ENCODE results near the gene GRHPR.
A peak's percentile ranks its signal among the peaks of the same experiment; 100 is the strongest.
"Not testable (repeated sequence)": the region's sequence is repeated elsewhere in the genome, so short reads cannot be mapped to it uniquely, and the experiment has no call there.

The GRHPR gene

GRCh38 chr9:37415011-37415719 lies 7.3 kb upstream of the GRHPR start:
- H3K36me3 ChIP-seq (ENCODE audit: control insufficient read depth, insufficient read depth, low read length) = no peaks in the 10 kb centered on the region
- peak overlapping the region; percentile 18 for H3K4me3 ChIP-seq (ENCODE audit: low read depth, low read length)
- no peaks in the 10 kb centered on the region for H3K9me3 ChIP-seq (ENCODE audit: control insufficient read depth, insufficient read depth, low read length)
- H3K9ac ChIP-seq (ENCODE audit: low read depth, low read length) = no peak overlapping the region
- H3K27me3 ChIP-seq (ENCODE audit: control insufficient read depth, insufficient read depth, low read length) = no peaks in the 10 kb centered on the region
- peaks cover 3% of the 10 kb centered on the region for H3K4me1 ChIP-seq (ENCODE audit: control insufficient read depth, insufficient read depth, low read length)

GRCh38 chr9:37417252-37417803 lies 5.2 kb upstream of the GRHPR start:
- Histone ChIP-seq H3K27me3 (ENCODE audit: control insufficient read depth, insufficient read depth, low read length) (no peaks in the 10 kb centered on the region), H3K4me1 (ENCODE audit: control insufficient read depth, insufficient read depth, low read length) (peaks cover 6% of the 10 kb centered on the region), H3K9me3 (ENCODE audit: control insufficient read depth, insufficient read depth, low read length) (no peaks in the 10 kb centered on the region), H3K36me3 (ENCODE audit: control insufficient read depth, insufficient read depth, low read length) (no peaks in the 10 kb centered on the region), H3K4me3 (ENCODE audit: low read depth, low read length) (no peak overlapping the region), H3K9ac (ENCODE audit: low read depth, low read length) (no peak overlapping the region)

- Histone ChIP-seq H3K27me3 (ENCODE audit: control insufficient read depth, insufficient read depth, low read length) (no peaks in the 10 kb centered on the region), H3K36me3 (ENCODE audit: control insufficient read depth, insufficient read depth, low read length) (peaks cover 4% of the 10 kb centered on the region), H3K9ac (ENCODE audit: low read depth, low read length) (no peak overlapping the region), H3K4me3 (ENCODE audit: low read depth, low read length) (no peak overlapping the region), H3K9me3 (ENCODE audit: control insufficient read depth, insufficient read depth, low read length) (no peaks in the 10 kb centered on the region), H3K4me1 (ENCODE audit: control insufficient read depth, insufficient read depth, low read length) (peaks cover 6% of the 10 kb centered on the region)
These were observed 4.5 kb upstream of the GRHPR start for GRCh38 chr9:37417857-37418618.

GRCh38 chr9:37419204-37419603 lies 3.3 kb upstream of the GRHPR start:
- H3K9ac ChIP-seq (ENCODE audit: low read depth, low read length) = no peak overlapping the region
- no peaks in the 10 kb centered on the region for H3K27me3 ChIP-seq (ENCODE audit: control insufficient read depth, insufficient read depth, low read length)
- peaks cover 10% of the 10 kb centered on the region for H3K4me1 ChIP-seq (ENCODE audit: control insufficient read depth, insufficient read depth, low read length)
- H3K36me3 ChIP-seq (ENCODE audit: control insufficient read depth, insufficient read depth, low read length) = peaks cover 4% of the 10 kb centered on the region
- H3K4me3 ChIP-seq (ENCODE audit: low read depth, low read length) = no peak overlapping the region
- no peaks in the 10 kb centered on the region for H3K9me3 ChIP-seq (ENCODE audit: control insufficient read depth, insufficient read depth, low read length)

- Histone ChIP-seq H3K4me3 (ENCODE audit: low read depth, low read length) (no peak overlapping the region), H3K27me3 (ENCODE audit: control insufficient read depth, insufficient read depth, low read length) (no peaks in the 10 kb centered on the region), H3K9me3 (ENCODE audit: control insufficient read depth, insufficient read depth, low read length) (no peaks in the 10 kb centered on the region), H3K4me1 (ENCODE audit: control insufficient read depth, insufficient read depth, low read length) (peaks cover 8% of the 10 kb centered on the region), H3K9ac (ENCODE audit: low read depth, low read length) (no peak overlapping the region), H3K36me3 (ENCODE audit: control insufficient read depth, insufficient read depth, low read length) (peaks cover 15% of the 10 kb centered on the region)
These were observed 2.0 kb upstream of the GRHPR start for GRCh38 chr9:37420271-37421215.

GRCh38 chr9:37421914-37422288 lies 595 bp upstream of the GRHPR start:
- H3K27me3 ChIP-seq (ENCODE audit: control insufficient read depth, insufficient read depth, low read length) = no peaks in the 10 kb centered on the region
- no peaks in the 10 kb centered on the region for H3K9me3 ChIP-seq (ENCODE audit: control insufficient read depth, insufficient read depth, low read length)
- peaks cover 19% of the 10 kb centered on the region for H3K36me3 ChIP-seq (ENCODE audit: control insufficient read depth, insufficient read depth, low read length)
- peak overlapping the region; percentile 86 for H3K4me3 ChIP-seq (ENCODE audit: low read depth, low read length)
- H3K4me1 ChIP-seq (ENCODE audit: control insufficient read depth, insufficient read depth, low read length) = peaks cover 8% of the 10 kb centered on the region
- H3K9ac ChIP-seq (ENCODE audit: low read depth, low read length) = peak overlapping the region; percentile 54

GRCh38 chr9:37423508-37423907 lies 1.0 kb downstream of the GRHPR start:
- Histone ChIP-seq H3K9ac (ENCODE audit: low read depth, low read length) (no peak overlapping the region), H3K27me3 (ENCODE audit: control insufficient read depth, insufficient read depth, low read length) (no peaks in the 10 kb centered on the region), H3K9me3 (ENCODE audit: control insufficient read depth, insufficient read depth, low read length) (no peaks in the 10 kb centered on the region), H3K4me1 (ENCODE audit: control insufficient read depth, insufficient read depth, low read length) (peaks cover 8% of the 10 kb centered on the region), H3K4me3 (ENCODE audit: low read depth, low read length) (peak overlapping the region; percentile 86), H3K36me3 (ENCODE audit: control insufficient read depth, insufficient read depth, low read length) (peaks cover 27% of the 10 kb centered on the region)

- Histone ChIP-seq H3K27me3 (ENCODE audit: control insufficient read depth, insufficient read depth, low read length) (no peaks in the 10 kb centered on the region), H3K36me3 (ENCODE audit: control insufficient read depth, insufficient read depth, low read length) (peaks cover 31% of the 10 kb centered on the region), H3K9ac (ENCODE audit: low read depth, low read length) (no peak overlapping the region), H3K4me3 (ENCODE audit: low read depth, low read length) (peak overlapping the region; percentile 13), H3K9me3 (ENCODE audit: control insufficient read depth, insufficient read depth, low read length) (no peaks in the 10 kb centered on the region), H3K4me1 (ENCODE audit: control insufficient read depth, insufficient read depth, low read length) (peaks cover 8% of the 10 kb centered on the region)
These were observed 1.7 kb downstream of the GRHPR start for GRCh38 chr9:37424204-37424685.

- Histone ChIP-seq H3K4me1 (ENCODE audit: control insufficient read depth, insufficient read depth, low read length) (peaks cover 8% of the 10 kb centered on the region), H3K4me3 (ENCODE audit: low read depth, low read length) (peak overlapping the region; percentile 13), H3K9ac (ENCODE audit: low read depth, low read length) (no peak overlapping the region), H3K9me3 (ENCODE audit: control insufficient read depth, insufficient read depth, low read length) (no peaks in the 10 kb centered on the region), H3K27me3 (ENCODE audit: control insufficient read depth, insufficient read depth, low read length) (no peaks in the 10 kb centered on the region), H3K36me3 (ENCODE audit: control insufficient read depth, insufficient read depth, low read length) (peaks cover 36% of the 10 kb centered on the region)
These were observed 2.3 kb downstream of the GRHPR start for GRCh38 chr9:37424686-37425297.

GRCh38 chr9:37425298-37425752 lies 2.8 kb downstream of the GRHPR start:
- peaks cover 41% of the 10 kb centered on the region for H3K36me3 ChIP-seq (ENCODE audit: control insufficient read depth, insufficient read depth, low read length)
- no peaks in the 10 kb centered on the region for H3K9me3 ChIP-seq (ENCODE audit: control insufficient read depth, insufficient read depth, low read length)
- no peak overlapping the region for H3K4me3 ChIP-seq (ENCODE audit: low read depth, low read length)
- no peaks in the 10 kb centered on the region for H3K27me3 ChIP-seq (ENCODE audit: control insufficient read depth, insufficient read depth, low read length)
- no peak overlapping the region for H3K9ac ChIP-seq (ENCODE audit: low read depth, low read length)
- peaks cover 8% of the 10 kb centered on the region for H3K4me1 ChIP-seq (ENCODE audit: control insufficient read depth, insufficient read depth, low read length)

- not testable (repeated sequence) for H3K4me1 ChIP-seq (ENCODE audit: control insufficient read depth, insufficient read depth, low read length); H3K27me3 ChIP-seq (ENCODE audit: control insufficient read depth, insufficient read depth, low read length); H3K9me3 ChIP-seq (ENCODE audit: control insufficient read depth, insufficient read depth, low read length); H3K4me3 ChIP-seq (ENCODE audit: low read depth, low read length); H3K9ac ChIP-seq (ENCODE audit: low read depth, low read length)
- peaks cover 51% of the 10 kb centered on the region for H3K36me3 ChIP-seq (ENCODE audit: control insufficient read depth, insufficient read depth, low read length)
These were observed 3.9 kb downstream of the GRHPR start for GRCh38 chr9:37426431-37426830.

Data from iPS-15b (cell line).